Hematopoietic multipotent progenitor cell treated with erythropoietin and hydrocortisone succinate and interleukin-3 and kit ligand, for 6 days (in vitro differentiated cells): ENCODE results near the gene KRTAP10-2.

ENCODE experiments used
- DNase-seq: peaks from one replicate; pipeline ENCODE4 v3.0.0-alpha.2; 2015

KRTAP10-2 gene

GRCh38 chr21:44537930-44538911 lies 13.1 kb downstream of the KRTAP10-2 start:
- DNase-seq = no peak

GRCh38 chr21:44535963-44536362 lies 15.3 kb downstream of the KRTAP10-2 start:
- DNase-seq = no peak

- DNase-seq = no peak
Observed at GRCh38 chr21:44534688-44535087, 16.6 kb downstream of the KRTAP10-2 start.

- peak; percentile 19 for DNase-seq
Observed at GRCh38 chr21:44533891-44534627, 17.2 kb downstream of the KRTAP10-2 start.

- no peak for DNase-seq
Observed at GRCh38 chr21:44533121-44533890, 18.0 kb downstream of the KRTAP10-2 start.

- no peak for DNase-seq
Observed at GRCh38 chr21:44532712-44533111, 18.6 kb downstream of the KRTAP10-2 start.

- no peak for DNase-seq
Observed at GRCh38 chr21:44531606-44532564, 19.4 kb downstream of the KRTAP10-2 start.

GRCh38 chr21:44530903-44531605 lies 20.3 kb downstream of the KRTAP10-2 start:
- no peak for DNase-seq

- no peak for DNase-seq
Observed at GRCh38 chr21:44530221-44530902, 20.9 kb downstream of the KRTAP10-2 start.

GRCh38 chr21:44529503-44530125 lies 21.7 kb downstream of the KRTAP10-2 start:
- no peak for DNase-seq

- no peak for DNase-seq
Observed at GRCh38 chr21:44529011-44529421, 22.3 kb downstream of the KRTAP10-2 start.

- no peak for DNase-seq
Observed at GRCh38 chr21:44528634-44528995, 22.7 kb downstream of the KRTAP10-2 start.

- DNase-seq = no peak
Observed at GRCh38 chr21:44527983-44528633, 23.2 kb downstream of the KRTAP10-2 start.

- DNase-seq = no peak
Observed at GRCh38 chr21:44527156-44527982, 23.9 kb downstream of the KRTAP10-2 start.

- no peak for DNase-seq
Observed at GRCh38 chr21:44526096-44526997, 25.0 kb downstream of the KRTAP10-2 start.

GRCh38 chr21:44525391-44526095 lies 25.8 kb downstream of the KRTAP10-2 start:
- DNase-seq = no peak
